ENCODE data around the gene SUSD1.
"Not testable (repeated sequence)": the region's sequence is repeated elsewhere in the genome, so short reads cannot be mapped to it uniquely, and the experiment has no call there.

SUSD1 gene

DNA sequence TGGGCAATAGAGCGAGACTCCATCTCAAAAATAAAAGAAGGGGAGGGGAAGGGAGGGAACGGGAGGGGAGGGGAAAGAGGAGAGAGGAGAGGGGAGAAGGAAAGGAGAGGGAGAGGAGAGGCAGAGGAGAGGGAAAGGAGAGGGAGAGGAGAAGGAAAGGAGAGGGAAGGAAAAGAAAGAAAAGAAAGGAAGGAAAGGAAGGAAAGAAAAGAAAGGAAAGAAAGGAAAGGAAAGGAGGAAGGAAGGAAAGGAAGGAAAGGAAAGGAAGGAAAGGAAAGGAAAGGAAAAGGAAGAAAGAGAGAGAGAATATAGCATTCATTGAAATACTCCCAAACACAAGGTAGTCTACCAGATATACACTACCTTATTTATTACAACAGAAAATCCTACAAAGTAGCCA lies 44.8 kb downstream of the SUSD1 start:
- Histone ChIP-seq H3K9me3 (ENCODE audit: control insufficient read depth, low read length) (peaks cover 15% of the 10 kb centered on the region), H3K27ac (ENCODE audit: low read depth, low read length, severe bottlenecking) (no peak overlapping the region), H3K36me3 (ENCODE audit: control insufficient read depth, insufficient read depth, low read length) (peaks cover 9% of the 10 kb centered on the region), H3K4me3 (ENCODE audit: extremely low read depth, insufficient read depth, low read length, poor library complexity, severe bottlenecking) (no peak overlapping the region), H3K4me1 (ENCODE audit: control insufficient read depth, insufficient read depth, low read length, poor library complexity, severe bottlenecking) (no peaks in the 10 kb centered on the region)
- 57 to 86% methylated on average over 1 to 2 of the region's 2 CpGs for WGBS, 2 experiments (ENCODE audit: insufficient coverage in 2 of 2)

DNA sequence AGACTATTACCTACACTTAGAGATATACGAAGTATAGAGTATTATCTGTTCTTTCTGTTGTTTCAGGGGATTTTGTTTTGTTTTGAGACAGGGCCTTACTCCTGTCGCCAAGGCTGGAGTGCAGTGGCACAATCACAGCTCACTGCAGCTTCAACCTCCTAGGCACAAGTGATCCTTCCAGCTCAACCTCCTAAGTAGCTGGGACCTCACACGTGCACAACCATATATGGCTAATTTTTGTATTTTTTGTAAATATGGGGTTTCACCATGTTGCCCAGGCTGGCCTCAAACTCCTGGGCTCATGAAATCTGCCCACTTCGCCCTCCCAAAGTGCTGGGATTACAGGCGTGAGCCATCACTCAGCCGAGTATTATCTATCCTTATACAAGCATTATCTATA lies 45.9 kb downstream of the SUSD1 start:
- Histone ChIP-seq H3K36me3 (ENCODE audit: control insufficient read depth, insufficient read depth, low read length) (peaks cover 3% of the 10 kb centered on the region), H3K4me1 (ENCODE audit: control insufficient read depth, insufficient read depth, low read length, poor library complexity, severe bottlenecking) (no peaks in the 10 kb centered on the region), H3K9me3 (ENCODE audit: control insufficient read depth, low read length) (peaks cover 13% of the 10 kb centered on the region), H3K27ac (ENCODE audit: low read depth, low read length, severe bottlenecking) (no peak overlapping the region), H3K4me3 (ENCODE audit: extremely low read depth, insufficient read depth, low read length, poor library complexity, severe bottlenecking) (no peak overlapping the region)
- WGBS, 2 experiments (ENCODE audit: insufficient coverage in 2 of 2), result 86 to 92% methylated on average over 4 to 5 of the region's 6 CpGs

DNA sequence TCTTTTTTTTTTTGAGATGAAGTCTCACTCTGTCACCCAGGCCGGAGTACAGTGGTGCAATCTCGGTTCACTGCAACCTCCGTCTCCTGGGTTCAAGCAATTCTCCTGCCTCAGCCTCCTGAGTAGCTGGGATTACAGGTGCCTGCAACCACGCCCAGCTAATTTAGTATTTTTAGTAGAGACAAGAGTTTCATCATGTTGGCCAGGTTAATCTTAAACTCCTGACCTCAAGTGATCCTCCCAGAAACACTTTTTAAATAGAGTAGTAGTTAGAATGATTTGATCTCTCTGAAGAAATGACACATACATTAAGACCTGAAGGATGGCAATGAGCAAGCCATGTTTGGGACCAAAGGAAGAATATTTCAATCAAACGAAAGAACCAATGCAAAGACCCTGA lies 46.7 kb downstream of the SUSD1 start:
- not testable (repeated sequence) for H3K4me1 ChIP-seq (ENCODE audit: control insufficient read depth, insufficient read depth, low read length, poor library complexity, severe bottlenecking); H3K9me3 ChIP-seq (ENCODE audit: control insufficient read depth, low read length); H3K27ac ChIP-seq (ENCODE audit: low read depth, low read length, severe bottlenecking); H3K36me3 ChIP-seq (ENCODE audit: control insufficient read depth, insufficient read depth, low read length); H3K4me3 ChIP-seq (ENCODE audit: extremely low read depth, insufficient read depth, low read length, poor library complexity, severe bottlenecking)
- WGBS, 2 experiments (ENCODE audit: insufficient coverage in 2 of 2), result 83 to 91% methylated on average over 4 of the region's 5 CpGs

DNA sequence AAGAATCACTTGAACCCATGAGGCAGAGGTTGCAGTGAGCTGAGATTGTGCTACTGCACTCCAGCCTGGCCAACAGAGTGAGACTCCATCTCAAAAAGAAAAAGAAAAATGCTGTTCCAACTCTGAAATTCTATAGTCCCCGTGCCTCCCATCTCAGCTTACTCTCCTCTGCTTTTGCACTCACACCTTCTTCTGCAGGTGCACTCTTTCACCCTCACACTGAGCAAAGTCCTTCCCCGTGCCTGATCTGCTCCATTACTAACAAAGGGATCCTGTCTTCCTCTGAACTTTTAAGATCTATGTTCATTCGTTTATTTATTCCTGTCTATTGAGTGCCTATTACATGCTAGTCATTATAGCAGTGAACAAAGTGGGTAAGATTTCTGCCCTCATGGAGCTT lies 47.8 kb downstream of the SUSD1 start:
- H3K27ac ChIP-seq (ENCODE audit: low read depth, low read length, severe bottlenecking), result no peak overlapping the region
- WGBS, 2 experiments (ENCODE audit: insufficient coverage in 2 of 2), result 84 to 88% methylated on average over 1 to 3 of the region's 3 CpGs
- H3K4me3 ChIP-seq (ENCODE audit: extremely low read depth, insufficient read depth, low read length, poor library complexity, severe bottlenecking), result no peak overlapping the region
- no peaks in the 10 kb centered on the region for H3K36me3 ChIP-seq (ENCODE audit: control insufficient read depth, insufficient read depth, low read length)
- H3K4me1 ChIP-seq (ENCODE audit: control insufficient read depth, insufficient read depth, low read length, poor library complexity, severe bottlenecking), result no peaks in the 10 kb centered on the region
- no peaks in the 10 kb centered on the region for H3K9me3 ChIP-seq (ENCODE audit: control insufficient read depth, low read length)

DNA sequence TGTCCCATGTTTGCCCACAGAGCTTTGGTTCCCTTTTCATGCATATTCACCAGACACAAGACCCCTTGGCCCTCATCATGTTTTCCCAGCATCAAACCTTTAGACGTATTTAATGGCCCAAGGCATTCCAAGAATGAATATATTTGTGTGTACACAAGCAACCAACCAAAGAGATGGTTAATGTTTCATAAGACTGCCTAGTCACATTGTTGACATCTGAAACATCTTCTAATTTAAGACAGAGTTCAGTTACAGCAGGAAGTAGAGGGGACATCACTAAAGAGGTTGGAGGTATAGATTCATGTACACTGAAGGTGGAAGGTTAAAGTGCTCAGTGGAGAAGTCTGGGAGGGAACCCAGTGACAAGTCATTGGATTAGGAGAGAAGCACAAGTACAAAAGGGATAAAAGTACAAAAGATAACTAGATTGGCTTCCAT lies 49.1 kb downstream of the SUSD1 start:
- Histone ChIP-seq H3K4me3 (ENCODE audit: extremely low read depth, insufficient read depth, low read length, poor library complexity, severe bottlenecking) (no peak overlapping the region), H3K36me3 (ENCODE audit: control insufficient read depth, insufficient read depth, low read length) (peaks cover 7% of the 10 kb centered on the region), H3K27ac (ENCODE audit: low read depth, low read length, severe bottlenecking) (no peak overlapping the region), H3K4me1 (ENCODE audit: control insufficient read depth, insufficient read depth, low read length, poor library complexity, severe bottlenecking) (no peaks in the 10 kb centered on the region), H3K9me3 (ENCODE audit: control insufficient read depth, low read length) (no peaks in the 10 kb centered on the region)
- no CpG with 5 or more reads among the region's 1 CpG for WGBS, 2 experiments (ENCODE audit: insufficient coverage in 2 of 2)

DNA sequence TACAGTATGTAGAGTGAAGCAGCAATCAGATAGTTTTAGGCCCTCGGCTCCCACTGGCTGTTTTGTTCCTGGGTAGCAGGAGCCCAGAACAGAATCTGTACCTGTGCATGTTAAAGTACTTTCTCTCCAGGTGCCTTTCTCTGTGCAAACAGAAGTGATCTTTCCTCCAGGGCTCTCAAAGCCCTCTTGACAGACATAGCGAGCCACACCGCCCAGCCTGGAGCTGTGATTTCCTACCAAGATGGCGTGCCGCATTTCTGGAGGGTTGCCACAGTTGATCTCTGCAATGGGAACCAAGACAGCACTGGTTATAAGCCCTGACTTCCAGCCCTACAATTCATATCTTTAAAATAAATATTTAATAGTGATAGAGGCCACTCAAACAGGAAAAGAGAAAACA lies 50.9 kb downstream of the SUSD1 start:
- Histone ChIP-seq H3K9me3 (ENCODE audit: control insufficient read depth, low read length) (no peaks in the 10 kb centered on the region), H3K4me1 (ENCODE audit: control insufficient read depth, insufficient read depth, low read length, poor library complexity, severe bottlenecking) (no peaks in the 10 kb centered on the region), H3K4me3 (ENCODE audit: extremely low read depth, insufficient read depth, low read length, poor library complexity, severe bottlenecking) (no peak overlapping the region), H3K36me3 (ENCODE audit: control insufficient read depth, insufficient read depth, low read length) (peaks cover 13% of the 10 kb centered on the region), H3K27ac (ENCODE audit: low read depth, low read length, severe bottlenecking) (no peak overlapping the region)
- WGBS, 2 experiments (ENCODE audit: insufficient coverage in 2 of 2), result 97 to 100% methylated on average over 3 of the region's 5 CpGs

DNA sequence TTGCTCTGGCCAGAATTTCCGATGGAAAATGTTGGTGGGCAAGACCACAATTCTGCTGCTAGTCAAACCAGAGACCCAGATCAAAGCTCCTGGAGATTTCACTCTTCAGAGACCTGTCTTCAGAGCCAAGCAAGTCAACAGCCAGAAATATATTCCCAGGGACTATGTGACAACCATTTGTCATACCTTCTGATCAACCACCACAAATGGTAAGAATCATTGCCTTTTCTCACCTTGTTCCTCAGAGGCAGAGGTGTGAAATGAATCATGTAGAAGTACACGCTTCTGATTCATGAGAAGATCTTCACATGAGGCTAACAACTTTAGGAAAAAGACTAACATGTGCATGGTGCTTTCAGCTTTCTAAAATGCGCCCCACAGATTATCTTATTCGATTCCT lies 53.5 kb downstream of the SUSD1 start:
- Histone ChIP-seq H3K4me1 (ENCODE audit: control insufficient read depth, insufficient read depth, low read length, poor library complexity, severe bottlenecking) (no peaks in the 10 kb centered on the region), H3K27ac (ENCODE audit: low read depth, low read length, severe bottlenecking) (no peak overlapping the region), H3K4me3 (ENCODE audit: extremely low read depth, insufficient read depth, low read length, poor library complexity, severe bottlenecking) (no peak overlapping the region), H3K36me3 (ENCODE audit: control insufficient read depth, insufficient read depth, low read length) (peaks cover 13% of the 10 kb centered on the region), H3K9me3 (ENCODE audit: control insufficient read depth, low read length) (no peaks in the 10 kb centered on the region)
- WGBS, 2 experiments (ENCODE audit: insufficient coverage in 2 of 2), result 95 to 100% methylated on average over 2 of the region's 4 CpGs

DNA sequence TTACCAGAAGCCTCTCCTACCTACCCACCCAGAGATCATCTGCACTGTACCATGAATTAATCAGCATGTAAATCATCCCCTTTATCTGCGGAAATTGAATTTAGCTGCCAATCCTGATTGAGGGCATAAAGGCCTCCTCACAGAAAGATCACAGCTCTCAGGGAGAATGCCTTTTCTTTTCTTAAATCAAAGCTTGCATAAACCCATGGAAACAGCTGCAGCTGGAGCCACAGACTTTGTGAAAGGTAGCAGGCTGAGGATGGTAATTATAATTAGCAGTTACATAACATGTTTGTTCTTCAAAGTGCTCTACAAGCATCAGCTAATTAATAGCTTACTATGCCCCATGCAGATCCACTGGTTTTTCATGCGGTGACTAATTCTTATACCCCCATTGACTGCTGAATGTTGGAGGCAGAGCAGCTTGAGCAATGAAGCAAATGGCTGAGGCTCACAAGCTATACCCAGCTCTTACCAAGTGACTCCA lies 54.6 kb downstream of the SUSD1 start:
- Histone ChIP-seq H3K4me3 (ENCODE audit: extremely low read depth, insufficient read depth, low read length, poor library complexity, severe bottlenecking) (no peak overlapping the region), H3K4me1 (ENCODE audit: control insufficient read depth, insufficient read depth, low read length, poor library complexity, severe bottlenecking) (no peaks in the 10 kb centered on the region), H3K36me3 (ENCODE audit: control insufficient read depth, insufficient read depth, low read length) (peaks cover 13% of the 10 kb centered on the region), H3K27ac (ENCODE audit: low read depth, low read length, severe bottlenecking) (no peak overlapping the region), H3K9me3 (ENCODE audit: control insufficient read depth, low read length) (no peaks in the 10 kb centered on the region)
- 71 to 100% methylated on average over 1 of the region's 2 CpGs for WGBS, 2 experiments (ENCODE audit: insufficient coverage in 2 of 2)

DNA sequence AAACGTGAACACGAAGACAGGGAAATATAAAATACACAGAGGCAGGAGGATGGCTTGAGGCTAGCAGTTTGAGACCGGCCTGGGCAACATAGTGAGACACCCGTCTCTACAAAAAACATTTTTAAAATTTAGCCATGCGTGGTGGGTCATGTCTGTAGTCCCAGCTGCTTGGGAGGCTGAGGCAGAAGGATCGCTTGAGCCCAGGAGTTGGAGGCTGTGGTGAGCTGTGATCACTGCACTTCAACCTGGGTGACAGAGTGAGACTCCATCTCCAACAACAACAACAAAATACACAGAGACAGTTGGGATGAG lies 55.1 kb downstream of the SUSD1 start:
- WGBS, 2 experiments (ENCODE audit: insufficient coverage in 2 of 2), result 89 to 100% methylated on average over 2 to 4 of the region's 6 CpGs
- no peak overlapping the region for H3K4me3 ChIP-seq (ENCODE audit: extremely low read depth, insufficient read depth, low read length, poor library complexity, severe bottlenecking)
- H3K9me3 ChIP-seq (ENCODE audit: control insufficient read depth, low read length), result no peaks in the 10 kb centered on the region
- peaks cover 13% of the 10 kb centered on the region for H3K36me3 ChIP-seq (ENCODE audit: control insufficient read depth, insufficient read depth, low read length)
- H3K4me1 ChIP-seq (ENCODE audit: control insufficient read depth, insufficient read depth, low read length, poor library complexity, severe bottlenecking), result no peaks in the 10 kb centered on the region
- peak overlapping the region; percentile 10 for H3K27ac ChIP-seq (ENCODE audit: low read depth, low read length, severe bottlenecking)

DNA sequence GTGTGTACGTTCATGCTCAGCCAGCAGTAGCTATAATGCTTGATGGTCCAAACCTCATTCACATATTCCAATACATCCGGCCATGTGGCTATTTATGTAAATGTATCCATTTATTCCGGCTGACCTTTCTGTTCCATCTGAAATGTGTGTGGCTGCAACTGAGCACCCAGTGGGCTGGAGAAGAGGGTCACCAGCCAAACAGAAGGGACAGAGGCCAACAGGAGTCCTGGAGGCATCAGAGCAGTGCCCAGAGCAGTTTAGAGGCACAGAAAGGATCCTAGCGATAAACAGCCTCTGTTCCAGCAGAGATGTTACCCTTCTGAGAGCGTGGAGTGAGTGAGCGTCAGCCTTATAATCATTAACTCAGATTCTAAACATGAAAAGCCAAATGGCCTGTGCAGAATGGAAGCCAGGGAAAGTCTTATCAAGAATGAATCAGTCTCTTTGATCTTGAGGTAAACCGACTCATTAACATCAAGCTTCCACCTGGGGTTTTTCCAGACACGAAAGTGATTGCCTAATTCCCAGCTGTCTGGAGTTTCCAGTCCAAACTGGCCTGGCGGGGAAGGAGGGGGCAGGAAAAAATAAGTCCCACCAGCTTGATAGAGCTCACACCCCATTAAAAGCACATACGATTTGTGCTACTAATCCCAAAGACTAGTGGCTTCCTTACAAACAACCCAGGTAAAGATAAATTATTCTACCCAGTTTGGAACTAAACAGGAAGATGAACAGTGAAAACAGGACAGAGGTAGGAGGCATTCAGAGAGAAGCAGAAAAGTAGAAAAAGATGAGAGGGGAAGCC lies 55.7 kb downstream of the SUSD1 start:
- Histone ChIP-seq H3K36me3 (ENCODE audit: control insufficient read depth, insufficient read depth, low read length) (peaks cover 13% of the 10 kb centered on the region), H3K4me3 (ENCODE audit: extremely low read depth, insufficient read depth, low read length, poor library complexity, severe bottlenecking) (no peak overlapping the region), H3K4me1 (ENCODE audit: control insufficient read depth, insufficient read depth, low read length, poor library complexity, severe bottlenecking) (no peaks in the 10 kb centered on the region), H3K9me3 (ENCODE audit: control insufficient read depth, low read length) (no peaks in the 10 kb centered on the region), H3K27ac (ENCODE audit: low read depth, low read length, severe bottlenecking) (peak overlapping the region; percentile 10)
- 88 to 100% methylated on average over 3 to 6 of the region's 10 CpGs for WGBS, 2 experiments (ENCODE audit: insufficient coverage in 2 of 2)

DNA sequence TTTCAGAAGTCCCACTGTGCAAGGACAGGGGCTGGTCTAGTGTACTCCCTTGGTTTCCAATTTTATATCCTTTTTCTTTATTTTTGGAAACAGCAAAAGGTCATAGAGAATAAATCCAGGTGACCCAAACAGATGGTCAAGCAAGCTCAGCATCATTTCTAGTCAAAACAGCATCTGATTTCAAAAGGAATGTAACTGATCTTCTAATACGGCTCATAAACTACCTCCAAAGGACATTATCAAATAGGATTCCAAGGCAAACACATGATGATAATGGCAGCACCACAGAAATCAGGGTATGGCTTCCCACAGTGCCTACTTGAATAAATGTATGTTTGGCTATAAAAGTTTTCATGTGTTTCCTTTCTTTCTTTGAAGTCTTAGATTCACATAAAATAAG lies 57.1 kb downstream of the SUSD1 start:
- Histone ChIP-seq H3K4me1 (ENCODE audit: control insufficient read depth, insufficient read depth, low read length, poor library complexity, severe bottlenecking) (no peaks in the 10 kb centered on the region), H3K9me3 (ENCODE audit: control insufficient read depth, low read length) (no peaks in the 10 kb centered on the region), H3K4me3 (ENCODE audit: extremely low read depth, insufficient read depth, low read length, poor library complexity, severe bottlenecking) (no peak overlapping the region), H3K27ac (ENCODE audit: low read depth, low read length, severe bottlenecking) (no peak overlapping the region), H3K36me3 (ENCODE audit: control insufficient read depth, insufficient read depth, low read length) (peaks cover 13% of the 10 kb centered on the region)
- WGBS, 2 experiments (ENCODE audit: insufficient coverage in 2 of 2), result no CpG with 5 or more reads among the region's 1 CpG
